Loucy (cell line): ENCODE measurements around the gene RALGPS1.

Source experiments
- CTCF ChIP-seq: fragments of 200-600 bp; sonication (generic); conservative IDR thresholded peaks from 2 replicates; pipeline ENCODE4 v1.5.1; 2014; ENCODE audit warnings: mild to moderate bottlenecking, antibody characterized with exemption, low read length
- EZH2phosphoT487 ChIP-seq: fragments of 200-600 bp; IDR thresholded peaks from 2 replicates; pipeline ENCODE4 v1.6.1; 2018; ENCODE audit warnings: antibody characterized with exemption, mild to moderate bottlenecking, moderate library complexity, borderline replicate concordance

GRCh38 chr9:127022913-127023660, 108.5 kb downstream of the RALGPS1 start:
- TF ChIP-seq EZH2phosphoT487 (no peak), CTCF (no peak)
